ENCODE data around the gene SFXN2.

Gene SFXN2

DNA sequence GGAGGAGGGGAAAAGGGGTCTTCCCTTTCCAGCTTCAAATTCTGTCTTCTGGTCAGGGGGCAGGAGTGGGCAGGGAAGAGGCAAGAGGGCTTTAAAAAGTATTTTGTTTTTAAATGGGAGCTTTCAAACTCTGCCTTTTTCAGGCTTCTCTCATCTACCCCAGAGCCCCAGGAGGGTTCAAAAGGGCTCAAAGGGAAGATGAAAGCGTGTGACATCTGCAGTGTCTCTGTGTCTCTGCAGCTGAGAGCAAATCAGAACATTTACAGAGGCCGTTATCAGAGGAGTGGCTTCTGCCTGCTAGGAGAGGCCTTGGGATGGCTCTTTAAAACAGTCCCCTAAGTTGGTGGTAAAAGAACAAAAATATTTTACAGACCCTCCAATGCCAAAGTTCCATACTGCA, 39.9 kb upstream of the SFXN2 start:
- no peaks in the 10 kb centered on the region for H3K27me3 ChIP-seq (ENCODE audit: insufficient read depth, low read length)
- H3K9ac ChIP-seq (ENCODE audit: low read depth, low read length), result no peak overlapping the region
- peaks cover 60% of the 10 kb centered on the region for H3K4me1 ChIP-seq (ENCODE audit: insufficient read depth, low read length)
- H3K4me3 ChIP-seq (ENCODE audit: low read length), result peak overlapping the region; percentile 52; the same call in 1 of the 2 replicates
- H3K9me3 ChIP-seq (ENCODE audit: insufficient read depth, low read depth, low read length), result no peaks in the 10 kb centered on the region
- H3K36me3 ChIP-seq (ENCODE audit: insufficient read depth, low read depth, low read length), result no peaks in the 10 kb centered on the region
- H3K27ac ChIP-seq (ENCODE audit: low read length), result no peak overlapping the region

DNA sequence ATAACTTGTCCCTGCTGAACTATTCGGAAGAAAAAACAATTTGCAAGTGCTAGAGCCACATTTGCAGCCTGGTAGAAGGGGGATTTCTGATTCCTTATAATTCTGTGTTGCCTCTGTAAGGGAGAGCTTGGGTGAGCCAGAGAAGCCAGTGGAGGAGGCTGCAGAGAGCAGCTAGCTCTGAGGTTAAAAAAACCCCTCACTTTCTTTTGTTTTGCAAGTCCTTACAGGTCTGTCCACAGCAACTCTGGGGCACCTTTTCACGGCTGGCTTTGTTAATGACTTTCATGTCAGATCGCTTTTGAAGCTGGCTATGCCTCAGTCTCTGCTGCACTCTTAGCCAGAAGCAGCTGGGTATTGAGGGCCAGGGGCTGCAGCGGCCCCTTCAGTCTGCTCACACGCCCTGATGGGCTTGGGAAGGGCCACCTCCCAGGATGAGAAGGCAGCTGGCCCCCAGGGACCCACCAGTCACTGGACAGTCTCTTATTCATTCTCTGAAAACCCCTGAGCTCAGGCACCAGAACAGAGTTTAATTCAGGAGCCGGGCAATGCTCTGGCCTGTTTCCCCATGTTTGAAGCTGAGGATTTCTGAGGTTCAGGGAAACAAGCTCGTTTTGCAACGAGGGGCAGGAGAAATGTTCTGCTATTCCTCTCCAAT, 39.3 kb upstream of the SFXN2 start:
- Histone ChIP-seq H3K27me3 (ENCODE audit: insufficient read depth, low read length) (no peaks in the 10 kb centered on the region), H3K9ac (ENCODE audit: low read depth, low read length) (no peak overlapping the region), H3K27ac (ENCODE audit: low read length) (no peak overlapping the region), H3K4me1 (ENCODE audit: insufficient read depth, low read length) (peaks cover 57% of the 10 kb centered on the region), H3K9me3 (ENCODE audit: insufficient read depth, low read depth, low read length) (no peaks in the 10 kb centered on the region), H3K36me3 (ENCODE audit: insufficient read depth, low read depth, low read length) (no peaks in the 10 kb centered on the region; the same call in 1 of the 2 replicates), H3K4me3 (ENCODE audit: low read length) (0 out of 2 replicates have a peak overlapping the region, but pooled peaks have one; percentile 52)

DNA sequence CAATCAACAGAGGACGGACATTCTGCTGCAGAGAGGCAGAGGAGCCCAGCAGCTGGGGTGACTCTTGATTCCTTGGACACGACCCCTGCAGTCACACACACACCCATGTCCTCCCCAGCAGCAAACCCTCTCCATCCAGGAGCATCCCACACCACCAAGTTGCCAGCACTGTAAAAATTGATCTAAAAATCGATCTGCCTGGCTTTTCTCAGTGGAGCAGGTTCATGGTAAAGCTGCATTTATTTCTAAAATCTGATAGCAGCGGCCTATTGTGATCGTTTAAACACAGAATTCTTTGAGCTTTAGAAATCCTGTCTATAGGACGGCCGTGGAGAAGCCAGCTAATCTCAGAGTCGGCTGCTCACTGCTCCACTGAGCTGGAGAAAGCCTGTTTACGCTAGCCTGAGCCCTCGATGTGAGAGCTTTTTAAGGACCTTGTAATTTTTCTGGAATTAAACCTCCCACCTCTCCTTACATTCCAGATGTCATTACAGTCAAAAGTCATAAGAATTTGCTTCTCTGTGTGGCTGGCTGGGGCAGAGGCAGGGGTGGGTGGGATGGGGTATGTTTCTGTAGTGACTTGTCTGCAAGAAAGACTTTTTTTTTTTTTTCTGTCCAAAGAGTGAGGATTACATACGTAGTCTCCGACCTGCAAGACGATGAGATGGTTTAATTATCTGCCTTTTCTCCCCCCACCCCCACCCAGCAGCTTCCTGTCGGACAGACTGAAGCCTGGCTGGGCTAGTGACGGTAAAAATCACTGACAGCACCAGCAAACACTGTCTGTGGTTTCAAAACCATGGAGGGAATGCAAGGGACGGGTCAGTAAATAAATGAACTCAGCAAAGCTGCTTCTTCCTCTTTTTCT, 38.5 kb upstream of the SFXN2 start:
- H3K4me3 ChIP-seq (ENCODE audit: low read length), result no peak overlapping the region
- H3K9ac ChIP-seq (ENCODE audit: low read depth, low read length), result no peak overlapping the region; the same call in 1 of the 2 replicates
- no peaks in the 10 kb centered on the region for H3K27me3 ChIP-seq (ENCODE audit: insufficient read depth, low read length)
- peaks cover 49% of the 10 kb centered on the region for H3K4me1 ChIP-seq (ENCODE audit: insufficient read depth, low read length)
- peaks cover 6% of the 10 kb centered on the region; the same call in 1 of the 2 replicates for H3K36me3 ChIP-seq (ENCODE audit: insufficient read depth, low read depth, low read length)
- no peak overlapping the region for H3K27ac ChIP-seq (ENCODE audit: low read length)
- H3K9me3 ChIP-seq (ENCODE audit: insufficient read depth, low read depth, low read length), result no peaks in the 10 kb centered on the region

DNA sequence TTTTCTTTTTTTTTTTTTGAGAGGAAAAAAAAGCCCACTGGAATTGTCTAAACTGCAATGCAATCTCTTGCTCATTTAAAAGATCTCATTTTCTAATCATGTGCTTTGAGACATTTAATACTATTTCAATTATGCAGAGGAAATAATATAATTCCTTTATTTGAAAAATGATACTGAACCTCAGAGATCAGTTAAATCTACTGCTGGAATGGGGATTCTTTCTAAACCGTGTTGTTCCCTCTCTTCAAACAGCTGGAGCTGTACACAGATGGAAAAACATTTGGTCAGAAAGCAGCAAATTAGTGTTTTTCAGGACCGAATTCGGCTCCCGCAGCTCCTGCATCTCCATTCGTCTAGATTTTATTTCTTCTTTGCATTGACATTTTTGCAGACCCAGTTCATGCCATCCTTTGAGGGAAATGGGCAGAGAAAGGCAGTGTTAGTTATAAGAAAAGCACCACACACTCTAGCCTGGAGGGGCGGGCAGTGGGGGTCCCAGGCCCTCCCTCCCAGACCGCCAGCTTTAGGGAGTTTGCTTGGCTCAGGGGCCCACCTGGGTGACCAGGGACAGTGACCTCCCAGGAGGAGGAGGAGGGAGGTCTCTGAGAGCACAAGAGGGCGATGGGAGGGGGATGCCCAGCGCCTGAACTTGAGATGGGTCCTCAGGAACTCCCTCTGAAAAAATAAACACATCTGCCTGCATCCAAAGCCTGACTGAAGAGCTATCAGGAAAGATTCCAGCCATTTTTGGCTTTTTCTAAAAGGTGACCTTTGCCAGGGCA, 37.7 kb upstream of the SFXN2 start:
- H3K4me3 ChIP-seq (ENCODE audit: low read length), result no peak overlapping the region
- no peaks in the 10 kb centered on the region for H3K9me3 ChIP-seq (ENCODE audit: insufficient read depth, low read depth, low read length)
- H3K36me3 ChIP-seq (ENCODE audit: insufficient read depth, low read depth, low read length), result peaks cover 10% of the 10 kb centered on the region
- H3K27ac ChIP-seq (ENCODE audit: low read length), result no peak overlapping the region
- H3K27me3 ChIP-seq (ENCODE audit: insufficient read depth, low read length), result no peaks in the 10 kb centered on the region
- H3K4me1 ChIP-seq (ENCODE audit: insufficient read depth, low read length), result peaks cover 46% of the 10 kb centered on the region
- H3K9ac ChIP-seq (ENCODE audit: low read depth, low read length), result peak overlapping the region; percentile 8; the same call in 1 of the 2 replicates

DNA sequence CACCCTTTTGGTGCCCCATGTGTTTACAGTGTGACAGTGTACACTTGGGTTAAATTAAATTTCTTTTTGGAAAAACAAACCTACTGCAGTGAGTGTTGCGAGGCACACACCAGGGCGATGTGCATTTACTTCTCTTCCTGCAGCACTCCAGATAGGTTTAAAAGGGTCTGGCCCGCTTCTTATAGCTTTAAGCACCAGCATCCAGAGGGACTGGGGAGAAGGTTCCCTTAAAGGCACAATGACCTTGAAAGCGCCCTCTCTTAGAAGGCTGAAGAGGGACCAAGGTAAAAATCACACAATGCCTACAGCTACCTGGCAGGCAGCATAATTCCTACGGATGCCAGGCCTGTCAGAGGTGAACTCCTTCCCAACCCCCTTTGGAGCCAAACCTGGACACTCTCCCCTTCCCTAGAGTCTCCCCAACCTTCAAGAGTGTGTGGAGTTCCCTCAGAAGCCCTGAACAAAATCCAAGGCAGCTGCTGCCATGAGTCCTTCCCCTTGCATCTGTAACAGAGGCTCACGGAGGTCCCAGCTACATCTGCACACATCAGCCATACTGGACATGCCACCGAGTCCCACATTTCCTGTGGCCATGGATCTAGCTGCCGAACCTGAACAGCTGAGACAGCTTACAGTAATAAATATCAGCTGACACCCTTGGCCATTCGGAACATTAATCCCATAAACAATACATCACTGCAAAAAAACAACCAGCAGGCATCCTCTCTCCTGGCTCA, 36.9 kb upstream of the SFXN2 start:
- Histone ChIP-seq H3K4me3 (ENCODE audit: low read length) (no peak overlapping the region), H3K27ac (ENCODE audit: low read length) (no peak overlapping the region), H3K36me3 (ENCODE audit: insufficient read depth, low read depth, low read length) (peaks cover 18% of the 10 kb centered on the region), H3K4me1 (ENCODE audit: insufficient read depth, low read length) (peaks cover 46% of the 10 kb centered on the region), H3K27me3 (ENCODE audit: insufficient read depth, low read length) (no peaks in the 10 kb centered on the region), H3K9ac (ENCODE audit: low read depth, low read length) (peak overlapping the region; percentile 3; the same call in 1 of the 2 replicates), H3K9me3 (ENCODE audit: insufficient read depth, low read depth, low read length) (no peaks in the 10 kb centered on the region)

DNA sequence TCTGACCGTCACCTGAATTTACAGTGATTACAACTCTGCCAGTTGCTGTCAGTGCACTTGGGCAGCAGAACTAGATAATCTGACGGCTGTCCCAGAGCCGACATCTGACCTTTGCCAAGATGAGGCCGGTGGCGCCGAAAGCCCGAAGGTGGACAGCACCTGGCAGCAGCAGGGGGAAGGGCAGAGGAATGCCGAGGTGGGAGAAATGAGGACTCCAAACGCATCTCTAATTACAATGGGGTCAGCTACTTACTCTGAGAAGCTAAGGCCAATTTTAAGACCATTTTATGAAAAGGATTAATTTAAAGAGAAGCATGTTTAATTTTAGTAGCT, 36.4 kb upstream of the SFXN2 start:
- Histone ChIP-seq H3K4me1 (ENCODE audit: insufficient read depth, low read length) (peaks cover 46% of the 10 kb centered on the region), H3K27me3 (ENCODE audit: insufficient read depth, low read length) (no peaks in the 10 kb centered on the region), H3K36me3 (ENCODE audit: insufficient read depth, low read depth, low read length) (peaks cover 20% of the 10 kb centered on the region), H3K9ac (ENCODE audit: low read depth, low read length) (peak overlapping the region; percentile 3; the same call in 1 of the 2 replicates), H3K4me3 (ENCODE audit: low read length) (no peak overlapping the region; the same call in 1 of the 2 replicates), H3K27ac (ENCODE audit: low read length) (no peak overlapping the region), H3K9me3 (ENCODE audit: insufficient read depth, low read depth, low read length) (no peaks in the 10 kb centered on the region)

DNA sequence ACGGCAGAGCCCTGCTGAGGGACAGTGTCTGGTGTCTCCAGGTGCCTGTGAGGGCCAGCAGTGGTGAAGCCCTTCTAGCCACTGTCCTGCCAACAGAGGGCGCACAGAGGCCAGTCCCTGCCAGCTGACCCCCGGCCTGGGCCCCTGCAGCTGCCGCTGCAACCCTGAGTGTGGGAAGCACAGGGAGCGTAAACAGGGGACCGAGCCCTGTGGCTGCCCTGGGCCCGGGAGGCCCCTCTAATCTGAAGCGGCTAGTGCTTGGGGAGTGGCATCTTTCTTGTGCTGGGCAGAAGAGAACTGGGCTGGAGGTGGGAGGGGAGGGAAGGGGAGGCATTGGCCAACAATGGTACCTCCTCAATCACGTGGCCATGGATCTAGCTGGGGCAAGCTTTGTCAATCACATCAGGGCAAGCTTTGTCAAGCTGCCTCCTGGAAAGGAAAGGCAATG, 35.6 kb upstream of the SFXN2 start:
- Histone ChIP-seq H3K4me3 (ENCODE audit: low read length) (peak overlapping the region; percentile 36; the same call in 1 of the 2 replicates), H3K4me1 (ENCODE audit: insufficient read depth, low read length) (peaks cover 39% of the 10 kb centered on the region), H3K36me3 (ENCODE audit: insufficient read depth, low read depth, low read length) (peaks cover 20% of the 10 kb centered on the region)

DNA sequence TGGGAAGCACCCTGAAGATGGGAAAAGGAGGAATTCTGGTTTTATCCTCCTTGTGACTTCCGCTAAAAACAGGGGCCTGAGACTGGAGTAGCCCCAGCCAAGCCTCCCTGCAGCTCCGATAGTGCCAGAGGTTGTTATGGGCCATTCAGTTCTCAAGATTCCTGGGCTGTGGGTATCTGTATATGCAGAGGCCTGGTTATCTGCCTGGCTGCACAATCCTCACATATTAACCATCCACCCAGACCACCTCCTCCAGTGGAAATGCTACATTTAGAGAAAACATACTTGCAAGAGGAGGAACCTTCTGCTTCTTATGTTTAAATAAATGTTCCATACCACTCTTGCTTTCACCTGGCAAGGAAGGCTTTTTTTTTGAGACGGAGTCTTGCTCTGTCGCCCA, 34.8 kb upstream of the SFXN2 start:
- H3K4me1 ChIP-seq (ENCODE audit: insufficient read depth, low read length), result peaks cover 31% of the 10 kb centered on the region
- no peak overlapping the region for H3K4me3 ChIP-seq (ENCODE audit: low read length)
- no peak overlapping the region for H3K9ac ChIP-seq (ENCODE audit: low read depth, low read length)
- H3K27ac ChIP-seq (ENCODE audit: low read length), result no peak overlapping the region
- no peaks in the 10 kb centered on the region for H3K27me3 ChIP-seq (ENCODE audit: insufficient read depth, low read length)
- H3K9me3 ChIP-seq (ENCODE audit: insufficient read depth, low read depth, low read length), result no peaks in the 10 kb centered on the region
- peaks cover 20% of the 10 kb centered on the region for H3K36me3 ChIP-seq (ENCODE audit: insufficient read depth, low read depth, low read length)

More for the DNA sequence above, 35.6 kb upstream of the SFXN2 start:
- peak overlapping the region; percentile 40; the same call in 1 of the 2 replicates for H3K9ac ChIP-seq (ENCODE audit: low read depth, low read length)
- H3K9me3 ChIP-seq (ENCODE audit: insufficient read depth, low read depth, low read length), result no peaks in the 10 kb centered on the region
- no peaks in the 10 kb centered on the region for H3K27me3 ChIP-seq (ENCODE audit: insufficient read depth, low read length)
- H3K27ac ChIP-seq (ENCODE audit: low read length), result no peak overlapping the region

DNA sequence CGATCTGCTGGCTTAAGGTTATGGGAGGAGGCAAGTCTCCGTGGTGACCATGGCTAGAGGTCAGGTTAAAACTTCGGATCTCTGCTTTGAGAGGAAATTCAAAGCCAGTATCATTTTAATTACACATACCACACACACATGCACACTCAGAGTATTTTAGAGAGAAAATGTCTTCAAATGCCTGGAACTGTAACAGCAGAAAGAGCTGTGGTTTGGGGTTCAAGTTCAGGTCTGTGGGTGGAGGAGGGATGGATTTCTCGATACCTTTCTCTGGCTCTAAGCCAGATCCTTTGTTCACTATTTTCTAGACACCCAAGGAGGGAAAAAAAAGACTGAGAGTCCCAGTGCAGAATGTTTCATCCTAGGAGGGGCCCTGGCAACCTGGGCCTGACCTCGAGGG, 32.7 kb upstream of the SFXN2 start:
- H3K27me3 ChIP-seq (ENCODE audit: insufficient read depth, low read length), result no peaks in the 10 kb centered on the region
- H3K4me1 ChIP-seq (ENCODE audit: insufficient read depth, low read length), result peaks cover 19% of the 10 kb centered on the region
- no peak overlapping the region for H3K4me3 ChIP-seq (ENCODE audit: low read length)
- H3K27ac ChIP-seq (ENCODE audit: low read length), result no peak overlapping the region
- no peak overlapping the region for H3K9ac ChIP-seq (ENCODE audit: low read depth, low read length)
- H3K9me3 ChIP-seq (ENCODE audit: insufficient read depth, low read depth, low read length), result no peaks in the 10 kb centered on the region
- H3K36me3 ChIP-seq (ENCODE audit: insufficient read depth, low read depth, low read length), result peaks cover 28% of the 10 kb centered on the region

DNA sequence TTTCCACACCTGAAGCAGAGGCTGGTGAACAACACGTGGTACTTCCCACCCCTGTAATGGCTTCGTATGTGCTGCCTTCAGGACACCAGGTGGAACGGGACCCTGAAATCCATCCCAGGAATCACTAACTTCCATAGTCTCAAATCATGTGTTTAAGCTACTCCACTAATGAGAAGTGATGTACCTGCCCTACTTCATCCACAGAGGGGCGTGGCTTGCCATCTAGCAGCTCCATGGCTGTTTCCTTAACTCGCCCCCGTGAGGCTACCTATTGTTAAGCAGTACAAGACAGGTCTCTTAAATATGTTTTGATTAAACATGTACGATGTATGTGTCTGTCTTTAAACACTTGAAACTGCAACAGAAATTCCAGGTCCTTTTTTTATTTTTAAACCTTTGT, 32.0 kb upstream of the SFXN2 start:
- Histone ChIP-seq H3K27me3 (ENCODE audit: insufficient read depth, low read length) (no peaks in the 10 kb centered on the region), H3K36me3 (ENCODE audit: insufficient read depth, low read depth, low read length) (peaks cover 28% of the 10 kb centered on the region), H3K9ac (ENCODE audit: low read depth, low read length) (no peak overlapping the region), H3K27ac (ENCODE audit: low read length) (no peak overlapping the region), H3K4me1 (ENCODE audit: insufficient read depth, low read length) (peaks cover 17% of the 10 kb centered on the region), H3K9me3 (ENCODE audit: insufficient read depth, low read depth, low read length) (no peaks in the 10 kb centered on the region), H3K4me3 (ENCODE audit: low read length) (no peak overlapping the region)

DNA sequence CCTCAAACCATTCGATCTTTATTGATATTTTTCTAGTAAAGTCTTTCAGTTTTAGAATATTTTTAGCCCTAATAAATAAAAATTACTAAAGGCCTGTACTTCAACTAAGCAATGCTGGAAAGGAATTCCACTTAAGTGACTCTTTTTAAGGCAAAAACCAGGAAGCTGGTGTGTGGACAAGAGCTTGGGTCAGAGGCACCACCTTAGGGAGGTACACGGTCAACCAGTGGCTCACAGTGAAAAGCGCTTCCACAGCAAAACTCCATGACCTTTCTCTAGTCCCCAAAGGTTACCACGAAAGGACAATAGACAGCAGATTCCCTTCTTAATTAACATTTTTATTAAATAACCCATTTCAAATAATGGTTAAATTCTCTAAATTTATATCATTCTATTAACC, 31.5 kb upstream of the SFXN2 start:
- H3K4me1 ChIP-seq (ENCODE audit: insufficient read depth, low read length), result peaks cover 12% of the 10 kb centered on the region
- H3K9ac ChIP-seq (ENCODE audit: low read depth, low read length), result no peak overlapping the region
- no peaks in the 10 kb centered on the region for H3K27me3 ChIP-seq (ENCODE audit: insufficient read depth, low read length)
- no peak overlapping the region for H3K4me3 ChIP-seq (ENCODE audit: low read length)
- peaks cover 28% of the 10 kb centered on the region for H3K36me3 ChIP-seq (ENCODE audit: insufficient read depth, low read depth, low read length)
- H3K27ac ChIP-seq (ENCODE audit: low read length), result no peak overlapping the region
- no peaks in the 10 kb centered on the region for H3K9me3 ChIP-seq (ENCODE audit: insufficient read depth, low read depth, low read length)

Data from iPS-20b (cell line).